ENCODE measurements around the gene LMNA. TPM values are rescaled to one million over a fixed set of nuclear protein-coding genes. Genes with fewer than 3 reads are reported as not detected.
A peak's percentile ranks its signal among the peaks of the same experiment; 100 is the strongest.

The LMNA gene
- total RNA-seq, 1 donor from 2014 or later = 236 TPM

DNA sequence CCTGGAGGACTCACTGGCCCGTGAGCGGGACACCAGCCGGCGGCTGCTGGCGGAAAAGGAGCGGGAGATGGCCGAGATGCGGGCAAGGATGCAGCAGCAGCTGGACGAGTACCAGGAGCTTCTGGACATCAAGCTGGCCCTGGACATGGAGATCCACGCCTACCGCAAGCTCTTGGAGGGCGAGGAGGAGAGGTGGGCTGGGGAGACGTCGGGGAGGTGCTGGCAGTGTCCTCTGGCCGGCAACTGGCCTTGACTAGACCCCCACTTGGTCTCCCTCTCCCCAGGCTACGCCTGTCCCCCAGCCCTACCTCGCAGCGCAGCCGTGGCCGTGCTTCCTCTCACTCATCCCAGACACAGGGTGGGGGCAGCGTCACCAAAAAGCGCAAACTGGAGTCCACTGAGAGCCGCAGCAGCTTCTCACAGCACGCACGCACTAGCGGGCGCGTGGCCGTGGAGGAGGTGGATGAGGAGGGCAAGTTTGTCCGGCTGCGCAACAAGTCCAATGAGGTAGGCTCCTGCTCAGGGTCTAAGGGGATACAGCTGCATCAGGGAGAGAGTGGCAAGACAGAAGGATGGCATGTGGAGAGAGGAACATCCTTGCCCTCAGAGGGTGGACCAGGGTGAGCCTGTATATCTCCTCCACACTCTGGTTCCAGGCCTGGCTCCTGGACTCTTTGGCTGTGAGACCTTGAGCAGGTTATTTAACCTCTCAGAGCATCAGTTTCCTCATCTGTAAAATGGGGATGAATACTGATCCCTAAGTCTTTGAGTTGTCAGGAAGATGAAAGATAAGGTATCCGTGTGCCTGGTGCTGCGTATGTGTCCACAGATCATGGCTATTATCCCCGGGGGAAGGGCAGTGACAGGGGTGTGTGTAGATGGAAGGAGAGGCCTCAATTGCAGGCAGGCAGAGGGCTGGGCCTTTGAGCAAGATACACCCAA is 21.7 kb downstream of the LMNA start:
- H3K27ac ChIP-seq (replicated peaks) = no peak overlapping the region
- peaks cover 86% of the 10 kb centered on the region for H3K36me3 ChIP-seq
- peaks cover 30% of the 10 kb centered on the region for H3K4me1 ChIP-seq
- TF ChIP-seq, protein P1, sequence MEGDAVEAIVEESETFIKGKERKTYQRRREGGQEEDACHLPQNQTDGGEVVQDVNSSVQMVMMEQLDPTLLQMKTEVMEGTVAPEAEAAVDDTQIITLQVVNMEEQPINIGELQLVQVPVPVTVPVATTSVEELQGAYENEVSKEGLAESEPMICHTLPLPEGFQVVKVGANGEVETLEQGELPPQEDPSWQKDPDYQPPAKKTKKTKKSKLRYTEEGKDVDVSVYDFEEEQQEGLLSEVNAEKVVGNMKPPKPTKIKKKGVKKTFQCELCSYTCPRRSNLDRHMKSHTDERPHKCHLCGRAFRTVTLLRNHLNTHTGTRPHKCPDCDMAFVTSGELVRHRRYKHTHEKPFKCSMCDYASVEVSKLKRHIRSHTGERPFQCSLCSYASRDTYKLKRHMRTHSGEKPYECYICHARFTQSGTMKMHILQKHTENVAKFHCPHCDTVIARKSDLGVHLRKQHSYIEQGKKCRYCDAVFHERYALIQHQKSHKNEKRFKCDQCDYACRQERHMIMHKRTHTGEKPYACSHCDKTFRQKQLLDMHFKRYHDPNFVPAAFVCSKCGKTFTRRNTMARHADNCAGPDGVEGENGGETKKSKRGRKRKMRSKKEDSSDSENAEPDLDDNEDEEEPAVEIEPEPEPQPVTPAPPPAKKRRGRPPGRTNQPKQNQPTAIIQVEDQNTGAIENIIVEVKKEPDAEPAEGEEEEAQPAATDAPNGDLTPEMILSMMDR (IDR thresholded peaks at IDR 0.05; ENCODE audit: borderline replicate concordance) = no peak
- no peak overlapping the region for H3K4me3 ChIP-seq
- no peaks in the 10 kb centered on the region for H3K9me3 ChIP-seq (replicated peaks)
- H3K27me3 ChIP-seq (ENCODE audit: low read depth) = no peaks in the 10 kb centered on the region
- DNase-seq = no peak
- intact Hi-C loops (cut with micrococcal nuclease) = no loop called here

DNA sequence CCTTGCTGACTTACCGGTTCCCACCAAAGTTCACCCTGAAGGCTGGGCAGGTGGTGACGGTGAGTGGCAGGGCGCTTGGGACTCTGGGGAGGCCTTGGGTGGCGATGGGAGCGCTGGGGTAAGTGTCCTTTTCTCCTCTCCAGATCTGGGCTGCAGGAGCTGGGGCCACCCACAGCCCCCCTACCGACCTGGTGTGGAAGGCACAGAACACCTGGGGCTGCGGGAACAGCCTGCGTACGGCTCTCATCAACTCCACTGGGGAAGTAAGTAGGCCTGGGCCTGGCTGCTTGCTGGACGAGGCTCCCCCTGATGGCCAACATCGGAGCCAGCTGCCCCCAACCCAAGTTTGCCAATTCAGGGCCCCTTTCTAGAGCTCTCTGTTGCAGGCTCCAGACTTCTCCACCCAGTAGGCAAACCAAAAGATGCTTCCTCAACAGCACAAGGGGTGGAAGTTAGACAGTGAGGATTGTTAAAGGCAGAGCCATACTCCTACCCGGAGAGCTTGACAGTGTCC is 22.5 kb downstream of the LMNA start:
- DNase-seq = no peak
- Histone ChIP-seq H3K4me1 (peaks cover 30% of the 10 kb centered on the region), H3K27ac (replicated peaks) (no peak overlapping the region), H3K36me3 (peaks cover 78% of the 10 kb centered on the region), H3K4me3 (no peak overlapping the region), H3K27me3 (ENCODE audit: low read depth) (no peaks in the 10 kb centered on the region), H3K9me3 (replicated peaks) (no peaks in the 10 kb centered on the region)
- intact Hi-C loops (cut with micrococcal nuclease) = no loop called here
- TF ChIP-seq, protein P1 (IDR thresholded peaks at IDR 0.05; ENCODE audit: borderline replicate concordance) = no peak

DNA sequence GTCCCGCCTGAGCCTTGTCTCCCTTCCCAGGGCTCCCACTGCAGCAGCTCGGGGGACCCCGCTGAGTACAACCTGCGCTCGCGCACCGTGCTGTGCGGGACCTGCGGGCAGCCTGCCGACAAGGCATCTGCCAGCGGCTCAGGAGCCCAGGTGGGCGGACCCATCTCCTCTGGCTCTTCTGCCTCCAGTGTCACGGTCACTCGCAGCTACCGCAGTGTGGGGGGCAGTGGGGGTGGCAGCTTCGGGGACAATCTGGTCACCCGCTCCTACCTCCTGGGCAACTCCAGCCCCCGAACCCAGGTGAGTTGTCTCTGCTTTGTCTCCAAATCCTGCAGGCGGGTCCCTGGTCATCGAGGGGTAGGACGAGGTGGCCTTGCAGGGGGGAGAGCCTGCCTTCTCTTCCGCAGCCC is 24.0 kb downstream of the LMNA start:
- intact Hi-C loops (cut with micrococcal nuclease) = no loop called here
- Histone ChIP-seq H3K36me3 (peaks cover 64% of the 10 kb centered on the region), H3K27ac (replicated peaks) (peak overlapping the region; percentile 27), H3K4me3 (no peak overlapping the region), H3K9me3 (replicated peaks) (no peaks in the 10 kb centered on the region), H3K27me3 (ENCODE audit: low read depth) (no peaks in the 10 kb centered on the region), H3K4me1 (peaks cover 25% of the 10 kb centered on the region)
- TF ChIP-seq, protein P1 (IDR thresholded peaks at IDR 0.05; ENCODE audit: borderline replicate concordance) = no peak
- no peak for DNase-seq

- DNase-seq = no peak
- Histone ChIP-seq H3K4me3 (no peak overlapping the region), H3K27ac (replicated peaks) (peak overlapping the region; percentile 59), H3K4me1 (peaks cover 31% of the 10 kb centered on the region), H3K27me3 (ENCODE audit: low read depth) (no peaks in the 10 kb centered on the region), H3K36me3 (peaks cover 37% of the 10 kb centered on the region), H3K9me3 (replicated peaks) (no peaks in the 10 kb centered on the region)
- TF ChIP-seq, protein P1 (IDR thresholded peaks at IDR 0.05; ENCODE audit: borderline replicate concordance) = peak; percentile 73
- intact Hi-C loops (cut with micrococcal nuclease) = no loop called here
Observed at GRCh38 chr1:156140879-156141707, 26.6 kb downstream of the LMNA start.

DNA sequence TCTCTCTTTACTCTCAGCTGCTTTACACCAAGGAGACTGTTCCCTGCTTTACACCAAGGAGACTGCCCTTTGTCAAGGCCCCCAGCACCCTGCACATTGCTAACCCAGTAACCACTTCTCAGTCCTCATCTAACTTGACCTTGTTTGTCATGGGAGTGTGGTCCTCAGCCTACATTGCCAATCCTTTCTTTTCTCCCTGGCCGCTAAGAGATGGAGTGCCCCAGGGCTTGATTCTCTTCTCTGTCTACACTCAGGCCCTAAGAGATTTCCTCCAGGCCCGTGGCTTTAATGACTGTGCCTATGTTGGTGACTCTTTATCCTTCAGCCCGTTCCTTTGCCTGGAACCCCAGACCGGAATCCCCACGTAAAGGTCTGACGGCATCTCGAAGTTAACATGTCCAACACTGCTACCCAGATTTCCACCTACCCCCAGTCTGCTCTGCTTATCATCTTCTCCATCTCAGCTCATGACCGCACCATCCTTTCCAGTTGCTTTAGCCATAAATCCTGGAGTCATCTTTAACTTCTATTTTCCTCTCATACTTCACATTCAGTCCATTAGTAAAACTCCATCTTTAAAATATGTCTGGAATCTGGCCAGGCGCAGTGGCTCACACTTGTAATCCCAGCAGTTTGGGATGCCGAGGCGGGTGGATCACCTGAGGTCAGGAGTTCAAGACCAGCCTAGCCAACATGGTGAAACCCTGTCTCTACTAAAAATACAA is 29.4 kb downstream of the LMNA start:
- TF ChIP-seq, protein P1 (IDR thresholded peaks at IDR 0.05; ENCODE audit: borderline replicate concordance) = no peak
- H3K27me3 ChIP-seq (ENCODE audit: low read depth) = no peaks in the 10 kb centered on the region
- H3K4me1 ChIP-seq = peaks cover 39% of the 10 kb centered on the region
- DNase-seq = no peak
- no peak overlapping the region for H3K4me3 ChIP-seq
- intact Hi-C loops (cut with micrococcal nuclease) = no loop called here
- H3K9me3 ChIP-seq (replicated peaks) = no peaks in the 10 kb centered on the region
- peaks cover 9% of the 10 kb centered on the region for H3K36me3 ChIP-seq
- H3K27ac ChIP-seq (replicated peaks) = no peak overlapping the region
